GM12801 (cell line): Measurements from ENCODE around the gene PAM.

Experiments
- CTCF ChIP-seq: IDR thresholded peaks from one replicate; pipeline ENCODE4 v1.5.1; 2011; ENCODE audit warnings: control low read depth; ENCODE audit not compliant: insufficient read length; ENCODE audit errors: extremely low read depth

The PAM gene

GRCh38 chr5:102890133-102890532, 135.0 kb downstream of the PAM start:
- no peak for TF ChIP-seq CTCF

GRCh38 chr5:102891175-102891574, 136.1 kb downstream of the PAM start:
- no peak for TF ChIP-seq CTCF

GRCh38 chr5:102893942-102894341, 138.8 kb downstream of the PAM start:
- no peak for TF ChIP-seq CTCF

GRCh38 chr5:102895234-102895633, 140.1 kb downstream of the PAM start:
- no peak for TF ChIP-seq CTCF

GRCh38 chr5:102895976-102896375, 140.9 kb downstream of the PAM start:
- no peak for TF ChIP-seq CTCF

GRCh38 chr5:102901424-102902134, 146.5 kb downstream of the PAM start:
- TF ChIP-seq CTCF: no peak

- TF ChIP-seq CTCF: no peak
Observed at GRCh38 chr5:102902135-102902448, 147.0 kb downstream of the PAM start.
